Gastrocnemius medialis (tissue), 4 donors: Measurements from ENCODE around the gene NPAS1. TPM values are rescaled to one million over a fixed set of nuclear protein-coding genes. Genes with fewer than 3 reads are reported as not detected.
"Not testable (repeated sequence)": the region's sequence is repeated elsewhere in the genome, so short reads cannot be mapped to it uniquely, and the experiment has no call there.

Experiments used
- ATAC-seq, 2 donors: fragments of 150-250 bp; one replicate each; pipeline ENCODE4 v1.9.1; 2016
- DNase-seq, 2 donors: peaks; one replicate each; pipeline ENCODE4 v3.0.0-alpha.2; 2019
- H3K27ac ChIP-seq, 4 donors: fragments of 200-600 bp; sonication (generic); 1 replicate in 1 of 4; 2 replicates in 3 of 4; pipeline ENCODE4 v1.5.1; 2016 to 2018; ENCODE audit warnings: mild to moderate bottlenecking in 2 of 4, moderate library complexity in 1 of 4
- H3K27me3 ChIP-seq, 3 donors: fragments of 200-600 bp; sonication (generic) in 2 of 3; 1 replicate in 1 of 3; 2 replicates in 2 of 3; pipeline versions ENCODE4 v1.5.1 to v1.6.0; 2016 to 2019; ENCODE audit warnings: mild to moderate bottlenecking in 1 of 3, moderate library complexity in 1 of 3
- H3K36me3 ChIP-seq, 2 donors: fragments of 200-600 bp; sonication (generic) in 1 of 2; one replicate each; pipeline ENCODE4 v1.5.1; 2017 to 2018
- H3K4me1 ChIP-seq, 2 donors: fragments of 200-600 bp; sonication (generic) in 1 of 2; one replicate each; pipeline ENCODE4 v1.5.1; 2016 to 2017; ENCODE audit warnings: mild to moderate bottlenecking in 2 of 2
- H3K4me3 ChIP-seq, 4 donors: fragments of 200-600 bp; sonication (generic) in 3 of 4; 1 replicate in 1 of 4; 2 replicates in 3 of 4; pipeline ENCODE4 v1.5.1; 2016 to 2019; ENCODE audit warnings: mild to moderate bottlenecking in 2 of 4
- H3K9me3 ChIP-seq, 3 donors: fragments of 200-600 bp; sonication (generic) in 2 of 3; 1 replicate in 1 of 3; 2 replicates in 2 of 3; pipeline ENCODE4 v1.5.1; 2016 to 2019
- CTCF ChIP-seq, 5 experiments: fragments of 450-650 bp in 3 of 5; fragments of 200-600 bp in 2 of 5; sonication (generic) in 2 of 5; IDR thresholded peaks in 4 of 5; conservative IDR thresholded peaks in 1 of 5; 1 replicate in 4 of 5; 2 replicates in 1 of 5; pipeline ENCODE4 v1.5.1; 2016 to 2019; ENCODE audit warnings: antibody characterized with exemption in 5 of 5, mild to moderate bottlenecking in 3 of 5, moderate library complexity in 3 of 5
- POLR2A ChIP-seq, 2 donors: fragments of 450-650 bp; IDR thresholded peaks; one replicate each; pipeline ENCODE4 v1.6.1; 2017; ENCODE audit warnings: antibody characterized with exemption in 2 of 2, mild to moderate bottlenecking in 2 of 2, moderate library complexity in 2 of 2
- in situ Hi-C, 4 donors: fragments of 200-750 bp; cut with MboI; loops; one replicate each; pipeline versions ENCODE4 v1.15.0 to v1.8.0; 2017; ENCODE audit warnings: low sequenced_read_pairs in 4 of 4
- intact Hi-C: fragments of 100-400 bp; cut with DNase I; formaldehyde crosslinking; loops from one replicate; pipeline ENCODE4 v1.15.1; 2023; ENCODE audit warnings: low total_unique reads
- total RNA-seq, 4 donors: library from RNA; depleted of rRNA; stranded (reverse); fragments of >200 nt; gene quantifications; one replicate each; pipeline versions ENCODE4 v1.1.0 to v1.2.3, GENCODE V29; 2016

The NPAS1 gene
- total RNA-seq, 4 donors from 2014 or later, result 0.61 to 1.1 TPM; not detected in 2

GRCh38 chr19:47047272-47047762, 27.7 kb downstream of the NPAS1 start:
- TF ChIP-seq CTCF (IDR thresholded peaks at IDR 0.05 in 4 of 5, conservative IDR thresholded peaks at IDR 0.05 in 1 of 5), result no peak
- no peak for TF ChIP-seq POLR2A (IDR thresholded peaks at IDR 0.05)
- Histone ChIP-seq H3K9me3 (no peaks in the 10 kb centered on the region), H3K27me3 (no peaks in the 10 kb centered on the region), H3K27ac (peak overlapping the region; percentile 83 to 96 (median 92)), H3K36me3 (no peaks in the 10 kb centered on the region), H3K4me3 (peak overlapping the region; percentile 87 to 100 (median 94)), H3K4me1 (peaks cover 5 to 8% of the 10 kb centered on the region in 2 donors)
- in situ Hi-C loops (no loop called here), intact Hi-C loops (no loop called here)
- ATAC-seq (no peak), DNase-seq (no peak)

GRCh38 chr19:47047763-47048405, 28.2 kb downstream of the NPAS1 start:
- intact Hi-C loops, result loop anchor here (1.0 kb wide), 1 partner anchor 198 kb away; the partner anchor contains the start of gene AP2S1
- in situ Hi-C loops, result no loop called here
- DNase-seq, result peak; percentile 78 to 85

DNA sequence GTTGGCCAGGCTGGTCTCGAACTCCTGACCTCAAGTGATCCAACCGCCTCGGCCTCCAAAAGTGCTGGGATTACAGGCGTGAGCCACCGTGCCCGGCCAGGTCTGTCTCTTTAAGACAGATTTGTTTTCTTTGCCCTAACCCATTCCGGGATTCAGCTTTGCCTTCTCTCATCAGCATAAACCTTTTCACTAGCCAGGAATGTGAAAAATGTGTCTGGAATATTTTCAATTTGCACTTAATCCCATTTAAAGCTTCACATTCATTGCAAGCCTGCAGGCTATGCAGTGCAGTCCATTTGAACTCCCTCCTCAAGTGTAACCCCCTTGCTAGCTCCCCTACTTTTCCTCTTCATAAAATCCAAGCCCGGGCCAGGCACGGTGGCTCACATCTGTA, 29.7 kb downstream of the NPAS1 start:
- no peaks in the 10 kb centered on the region for H3K36me3 ChIP-seq
- in situ Hi-C loops (no loop called here), intact Hi-C loops (no loop called here)
- H3K27me3 ChIP-seq, result no peaks in the 10 kb centered on the region
- no peak for ATAC-seq
- H3K9me3 ChIP-seq, result no peaks in the 10 kb centered on the region
- TF ChIP-seq POLR2A (IDR thresholded peaks at IDR 0.05), result no peak
- TF ChIP-seq CTCF (IDR thresholded peaks at IDR 0.05 in 4 of 5, conservative IDR thresholded peaks at IDR 0.05 in 1 of 5), result no peak
- peaks cover 5 to 8% of the 10 kb centered on the region in 2 donors for H3K4me1 ChIP-seq
- H3K27ac ChIP-seq, result no peak overlapping the region
- no peak for DNase-seq
- H3K4me3 ChIP-seq, result peak overlapping the region in 3 of 4 donors; percentile 41 to 87 (median 45)

More at GRCh38 chr19:47047763-47048405, 28.2 kb downstream of the NPAS1 start:
- peak overlapping the region; percentile 83 to 96 (median 92) for H3K27ac ChIP-seq
- peak; percentile 88 to 90 for ATAC-seq
- H3K4me3 ChIP-seq, result peak overlapping the region; percentile 87 to 100 (median 94)
- H3K27me3 ChIP-seq, result no peaks in the 10 kb centered on the region
- TF ChIP-seq POLR2A (IDR thresholded peaks at IDR 0.05) (peak; percentile 4 to 36), CTCF (IDR thresholded peaks at IDR 0.05 in 4 of 5, conservative IDR thresholded peaks at IDR 0.05 in 1 of 5) (no peak)
- H3K9me3 ChIP-seq, result no peaks in the 10 kb centered on the region
- H3K36me3 ChIP-seq, result no peaks in the 10 kb centered on the region
- H3K4me1 ChIP-seq, result peaks cover 5 to 8% of the 10 kb centered on the region in 2 donors

DNA sequence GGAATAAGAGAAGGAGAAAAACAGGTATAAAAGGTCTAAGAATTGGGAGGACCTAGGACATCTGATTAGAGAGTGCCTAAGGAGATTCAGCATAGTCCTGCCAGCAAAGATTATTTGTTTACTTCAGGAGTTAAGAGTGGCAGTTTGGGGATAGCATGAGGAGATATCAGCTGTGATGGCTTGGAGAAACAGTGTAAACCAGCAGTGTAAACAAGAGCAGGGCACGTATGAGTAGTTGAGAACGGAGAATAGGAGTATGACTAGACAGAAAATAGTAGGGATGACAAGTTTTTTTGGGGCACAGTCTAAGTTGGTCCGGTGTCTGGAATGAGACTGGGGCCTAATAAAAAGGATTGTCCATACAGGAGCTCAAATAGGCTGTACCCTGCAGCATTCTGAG, 30.9 kb downstream of the NPAS1 start:
- H3K27ac ChIP-seq, H3K4me1 ChIP-seq, H3K27me3 ChIP-seq, H3K4me3 ChIP-seq, in situ Hi-C loops, H3K9me3 ChIP-seq, DNase-seq, H3K36me3 ChIP-seq, intact Hi-C loops, ATAC-seq: not testable (repeated sequence)

GRCh38 chr19:47056411-47056810, 36.8 kb downstream of the NPAS1 start:
- ATAC-seq, result no peak
- no peak for TF ChIP-seq POLR2A (IDR thresholded peaks at IDR 0.05)
- no peak for TF ChIP-seq CTCF (IDR thresholded peaks at IDR 0.05 in 4 of 5, conservative IDR thresholded peaks at IDR 0.05 in 1 of 5)
- H3K27ac ChIP-seq, result no peak overlapping the region
- in situ Hi-C loops (no loop called here), intact Hi-C loops (no loop called here)
- H3K27me3 ChIP-seq, result no peaks in the 10 kb centered on the region
- DNase-seq, result no peak
- H3K4me1 ChIP-seq, result no peaks in the 10 kb centered on the region
- no peaks in the 10 kb centered on the region for H3K9me3 ChIP-seq
- no peak overlapping the region for H3K4me3 ChIP-seq
- no peaks in the 10 kb centered on the region for H3K36me3 ChIP-seq
